ENCODE results near the gene PPP2R2C.

DNA sequence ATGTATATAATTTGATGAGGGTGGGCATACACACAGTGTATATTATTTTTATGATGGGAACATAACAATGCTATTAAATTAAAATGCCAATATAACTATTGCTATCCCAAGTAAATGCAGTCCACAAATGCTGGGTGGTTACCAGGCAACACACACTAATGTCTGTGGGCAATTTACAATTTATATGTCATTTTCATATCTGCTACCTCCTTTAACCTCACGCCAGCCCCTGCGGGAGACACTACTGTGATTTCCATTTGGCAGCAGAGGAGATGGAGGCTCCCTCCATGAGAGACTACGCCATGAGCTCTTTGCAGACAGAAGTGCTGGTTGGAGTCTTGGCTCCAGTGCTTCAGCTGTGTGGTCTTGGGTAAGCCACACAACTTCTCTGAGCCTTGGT lies 87.9 kb downstream of the PPP2R2C start:
- TF ChIP-seq POLR2AphosphoS5 (IDR thresholded peaks at IDR 0.05; ENCODE audit: low read depth): no peak
- TF ChIP-seq, protein P1, sequence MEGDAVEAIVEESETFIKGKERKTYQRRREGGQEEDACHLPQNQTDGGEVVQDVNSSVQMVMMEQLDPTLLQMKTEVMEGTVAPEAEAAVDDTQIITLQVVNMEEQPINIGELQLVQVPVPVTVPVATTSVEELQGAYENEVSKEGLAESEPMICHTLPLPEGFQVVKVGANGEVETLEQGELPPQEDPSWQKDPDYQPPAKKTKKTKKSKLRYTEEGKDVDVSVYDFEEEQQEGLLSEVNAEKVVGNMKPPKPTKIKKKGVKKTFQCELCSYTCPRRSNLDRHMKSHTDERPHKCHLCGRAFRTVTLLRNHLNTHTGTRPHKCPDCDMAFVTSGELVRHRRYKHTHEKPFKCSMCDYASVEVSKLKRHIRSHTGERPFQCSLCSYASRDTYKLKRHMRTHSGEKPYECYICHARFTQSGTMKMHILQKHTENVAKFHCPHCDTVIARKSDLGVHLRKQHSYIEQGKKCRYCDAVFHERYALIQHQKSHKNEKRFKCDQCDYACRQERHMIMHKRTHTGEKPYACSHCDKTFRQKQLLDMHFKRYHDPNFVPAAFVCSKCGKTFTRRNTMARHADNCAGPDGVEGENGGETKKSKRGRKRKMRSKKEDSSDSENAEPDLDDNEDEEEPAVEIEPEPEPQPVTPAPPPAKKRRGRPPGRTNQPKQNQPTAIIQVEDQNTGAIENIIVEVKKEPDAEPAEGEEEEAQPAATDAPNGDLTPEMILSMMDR (IDR thresholded peaks at IDR 0.05; ENCODE audit: insufficient read depth, low read length): no peak

Measured in HL-60 (cell line).